NCI-H1105 treated with DMSO at 0.1 percent for 48 hours (cell line): ENCODE measurements around the gene CCL8.

Source experiments
- DNase-seq: peaks from one replicate; lab custom pipeline; 2025; lab: John Stamatoyannopoulos, UW

CCL8 gene

GRCh38 chr17:34319039-34319483 is at the start of gene CCL8:
TSS of gene CCL8 (plus strand) at chr17:34319435. CDS start at chr17:34319502, 67 bp downstream.
- no peak for DNase-seq

- DNase-seq, result no peak
Observed at GRCh38 chr17:34269969-34270368, 49.3 kb upstream of the CCL8 start, which contains the start of gene CCL7. TSS of gene CCL7 (plus strand) at chr17:34270221. CDS start at chr17:34270291, 70 bp downstream.

DNA sequence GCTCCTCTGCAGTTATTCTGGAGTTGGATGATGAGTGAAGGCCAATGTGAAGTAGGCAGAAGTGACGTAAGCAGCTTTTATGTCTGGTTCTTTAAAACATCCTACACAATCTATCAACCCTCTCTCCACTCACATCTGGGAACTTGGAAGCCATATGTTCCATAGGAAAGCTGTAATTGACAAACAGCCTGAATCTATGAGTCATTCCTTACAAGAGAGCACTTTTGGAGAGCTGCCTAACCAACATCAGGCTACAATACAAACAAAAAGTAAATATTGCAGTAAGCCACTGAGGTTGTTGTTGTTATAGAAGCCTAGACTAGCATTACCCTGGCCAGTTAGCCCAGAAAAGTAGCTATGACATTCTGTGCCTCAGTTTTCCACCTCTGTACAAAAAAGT is 43.4 kb upstream of the CCL8 start:
- peak; percentile 13 for DNase-seq

GRCh38 chr17:34276826-34277225 is 42.4 kb upstream of the CCL8 start:
- DNase-seq, result no peak

- no peak for DNase-seq
Observed at GRCh38 chr17:34283571-34283970, 35.7 kb upstream of the CCL8 start.

DNA sequence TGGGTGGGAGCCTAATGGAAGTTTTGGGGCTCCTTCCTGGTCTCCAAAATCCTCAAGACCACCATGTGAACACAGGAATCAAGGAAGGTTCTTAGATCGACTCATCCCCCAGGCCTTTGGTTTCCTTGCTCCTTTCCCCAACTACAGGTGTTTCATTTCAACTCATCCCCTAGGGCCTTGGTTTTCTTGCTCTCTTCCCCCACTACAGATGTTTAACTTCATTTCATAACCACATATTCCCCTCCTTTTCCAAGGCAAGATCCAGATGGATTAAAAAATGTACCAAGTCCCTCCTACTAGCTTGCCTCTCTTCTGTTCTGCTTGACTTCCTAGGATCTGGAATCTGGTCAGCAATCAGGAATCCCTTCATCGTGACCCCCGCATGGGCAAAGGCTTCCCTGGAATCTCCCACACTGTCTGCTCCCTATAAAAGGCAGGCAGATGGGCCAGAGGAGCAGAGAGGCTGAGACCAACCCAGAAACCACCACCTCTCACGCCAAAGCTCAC is 33.9 kb upstream of the CCL8 start, which contains the start of gene CCL11:
Gene CCL11 (plus strand): TSS at position 457 of the 507 bp plus-strand sequence. CDS start 67 bp downstream, outside the sequence.
- DNase-seq, result no peak

GRCh38 chr17:34287875-34288274 is 31.4 kb upstream of the CCL8 start:
- DNase-seq, result no peak

DNA sequence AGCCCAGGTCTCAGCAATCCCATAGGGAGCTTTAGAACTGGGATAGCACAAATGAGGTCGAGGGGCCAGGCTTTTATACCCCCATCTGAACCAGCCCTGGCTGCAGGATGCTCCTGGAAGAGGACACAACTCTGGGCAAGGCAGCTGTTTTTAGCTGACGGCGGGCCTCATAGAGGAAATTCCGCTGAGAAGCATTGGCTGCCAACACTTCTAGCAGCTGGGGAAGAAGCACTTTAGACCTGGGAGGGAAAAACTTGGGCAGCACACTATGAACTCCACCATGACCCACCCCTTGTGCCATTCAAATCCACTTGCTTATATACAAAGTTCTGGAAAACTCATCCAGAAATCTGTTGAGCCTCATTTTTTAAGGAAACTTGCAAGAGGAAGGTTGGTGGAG is 28.6 kb upstream of the CCL8 start:
- no peak for DNase-seq

DNA sequence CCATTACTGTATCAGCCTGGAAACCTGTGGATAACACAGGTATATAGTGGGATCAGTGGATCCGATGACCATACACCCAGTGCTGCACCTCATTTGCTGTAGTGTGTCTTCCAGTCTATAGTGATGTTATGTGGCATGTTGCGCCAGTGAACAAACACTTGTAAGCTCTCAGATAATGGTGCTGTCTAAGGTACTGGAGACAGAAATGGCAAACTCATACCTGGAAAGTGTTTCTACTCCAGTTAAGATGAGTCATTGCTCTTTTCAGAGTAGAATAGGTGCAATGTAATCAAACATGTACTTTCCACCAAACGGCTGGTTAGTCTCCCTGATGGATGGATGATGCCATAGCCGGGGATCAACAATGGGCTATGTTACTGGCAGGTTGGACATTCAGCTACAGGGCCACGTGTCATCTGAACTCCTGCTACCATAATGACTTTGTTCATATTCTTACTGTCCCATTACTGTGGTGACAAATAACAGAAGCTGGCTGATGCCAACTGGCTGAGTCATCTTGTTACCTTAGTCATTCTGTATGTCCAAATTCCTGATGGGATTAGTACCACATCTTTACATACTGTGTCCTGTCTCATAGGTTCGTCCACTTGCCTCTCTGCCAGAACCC is 27.4 kb upstream of the CCL8 start:
- DNase-seq, result no peak

DNA sequence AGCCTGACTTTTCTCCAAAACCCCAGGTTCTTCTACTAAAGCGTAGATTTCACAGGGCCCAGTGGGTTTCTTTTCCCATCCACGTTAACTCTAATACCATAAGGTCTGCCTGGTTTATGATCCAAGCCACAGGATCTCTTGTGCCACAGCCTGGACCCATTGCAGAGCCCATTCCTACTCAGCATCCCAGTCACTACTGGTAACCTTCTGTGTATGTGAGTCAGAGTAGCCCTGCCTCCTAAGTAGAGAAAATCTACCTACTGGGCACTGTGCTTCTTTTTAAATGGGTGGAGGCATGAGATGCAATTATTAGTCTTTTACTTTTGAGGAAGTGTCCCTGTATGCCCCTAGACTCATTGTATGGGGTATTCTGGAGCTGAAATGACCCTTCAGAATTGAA is 20.2 kb upstream of the CCL8 start:
- DNase-seq, result no peak

GRCh38 chr17:34299956-34300577 is 19.2 kb upstream of the CCL8 start:
- DNase-seq, result peak; percentile 54

DNA sequence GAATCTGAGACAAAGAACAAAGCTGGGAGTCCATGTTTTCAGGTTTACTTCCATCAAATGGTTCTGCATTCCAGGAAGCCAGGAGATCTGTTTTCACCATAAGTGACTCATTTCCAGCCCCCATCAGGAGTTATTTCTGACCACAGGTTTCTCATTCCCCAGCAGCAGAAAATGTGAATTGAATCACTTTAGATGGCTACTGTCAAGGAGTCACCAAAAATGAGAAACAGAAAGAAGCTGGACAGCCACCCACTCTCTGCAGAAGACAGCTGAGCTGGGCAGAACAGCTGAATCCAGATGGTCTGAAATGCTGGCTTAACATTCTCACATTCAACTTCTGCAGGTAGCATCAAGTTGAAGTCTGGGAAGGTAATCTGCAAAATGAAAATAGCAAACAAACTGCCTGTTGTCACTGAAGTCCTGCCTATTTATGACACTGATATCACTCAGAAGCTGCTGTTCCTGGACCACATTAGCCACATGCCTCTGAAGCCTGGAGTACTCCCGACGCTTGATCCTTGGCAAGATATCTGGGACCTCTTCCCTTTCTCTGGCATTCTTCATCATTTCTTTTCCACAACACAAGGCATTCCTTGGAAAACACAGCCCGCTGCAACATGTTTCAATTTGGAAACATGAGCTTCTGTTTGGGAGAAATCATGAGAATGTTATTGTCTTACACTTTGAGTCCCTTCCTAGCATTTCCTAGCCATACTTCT is 18.4 kb upstream of the CCL8 start:
- no peak for DNase-seq

DNA sequence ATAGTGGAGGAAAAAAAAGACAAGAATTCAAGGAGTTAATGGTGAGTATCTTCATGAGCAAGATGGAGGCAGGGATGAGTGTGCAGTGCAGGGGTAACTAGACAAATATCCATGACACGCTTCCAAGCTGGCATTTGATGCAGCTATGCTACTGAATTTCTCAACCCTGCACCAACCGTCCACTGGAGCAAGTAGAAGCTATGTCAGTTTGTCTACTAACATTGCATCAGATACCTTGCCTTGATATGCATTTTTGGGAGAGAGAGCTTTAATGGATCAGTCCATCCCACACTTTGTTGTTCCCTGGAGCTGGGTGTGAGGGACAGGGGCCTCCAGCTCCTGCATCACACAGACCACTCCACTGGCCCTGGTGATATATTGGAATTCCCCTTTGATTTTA is 17.2 kb upstream of the CCL8 start:
- no peak for DNase-seq

DNA sequence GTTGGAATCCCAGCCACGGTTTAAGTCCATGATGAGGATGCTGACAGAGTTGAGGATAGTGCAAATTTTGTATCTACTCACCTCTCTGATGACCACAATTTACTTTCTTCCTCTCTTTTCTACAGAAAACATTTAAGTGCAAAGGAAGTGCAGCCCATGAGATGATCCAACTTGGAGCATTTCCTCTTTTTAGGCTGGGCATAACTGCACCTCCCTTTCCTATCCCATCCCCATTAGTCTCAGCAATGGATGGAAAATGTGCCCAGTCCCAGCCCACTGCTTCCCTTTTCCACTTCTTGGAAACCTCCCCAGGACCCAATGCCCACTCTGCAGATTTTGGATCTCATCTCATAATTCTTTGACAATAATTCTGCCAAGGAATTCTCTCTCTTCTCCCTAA is 16.6 kb upstream of the CCL8 start:
- DNase-seq, result no peak

DNA sequence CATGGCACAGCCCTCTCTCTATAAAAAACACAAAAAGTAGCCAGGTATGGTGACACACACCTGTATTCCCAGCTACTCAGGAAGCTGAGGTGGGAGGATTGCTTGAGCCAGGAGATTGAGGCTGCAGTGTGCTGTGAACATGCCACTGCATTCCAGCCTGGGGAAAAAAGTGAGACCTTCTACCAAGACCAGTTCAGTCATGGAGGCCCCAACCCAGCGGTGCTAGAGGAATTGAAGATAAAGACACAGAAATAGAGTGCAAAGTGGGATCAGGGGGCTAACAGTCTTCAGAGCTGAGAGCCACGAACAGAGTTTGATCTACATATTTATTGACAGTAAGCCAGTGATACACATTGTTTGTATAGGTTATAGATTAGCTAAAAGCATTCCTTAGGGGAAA is 15.6 kb upstream of the CCL8 start:
- no peak for DNase-seq

GRCh38 chr17:34305061-34305460 is 14.2 kb upstream of the CCL8 start:
- no peak for DNase-seq

DNA sequence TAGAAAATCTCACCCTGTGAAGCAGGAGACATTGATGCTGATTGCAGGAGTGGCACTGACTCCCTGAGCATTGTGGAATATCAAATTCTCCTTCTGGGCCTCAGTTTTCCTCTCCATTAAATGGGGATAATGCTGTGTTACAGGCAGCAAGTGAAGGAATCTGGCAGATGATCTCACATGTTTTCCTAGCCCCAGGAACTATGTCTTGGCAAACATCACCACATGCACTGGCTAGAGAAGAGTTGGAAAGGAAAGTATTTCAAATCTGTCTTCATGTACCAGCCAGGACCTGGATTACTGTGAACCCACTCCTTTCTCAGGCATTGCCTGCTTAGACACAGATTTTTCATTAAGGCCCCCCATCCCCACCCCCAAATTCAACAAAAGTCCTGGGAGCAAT is 13.6 kb upstream of the CCL8 start:
- DNase-seq, result no peak

GRCh38 chr17:34306466-34306865 is 12.8 kb upstream of the CCL8 start:
- no peak for DNase-seq

DNA sequence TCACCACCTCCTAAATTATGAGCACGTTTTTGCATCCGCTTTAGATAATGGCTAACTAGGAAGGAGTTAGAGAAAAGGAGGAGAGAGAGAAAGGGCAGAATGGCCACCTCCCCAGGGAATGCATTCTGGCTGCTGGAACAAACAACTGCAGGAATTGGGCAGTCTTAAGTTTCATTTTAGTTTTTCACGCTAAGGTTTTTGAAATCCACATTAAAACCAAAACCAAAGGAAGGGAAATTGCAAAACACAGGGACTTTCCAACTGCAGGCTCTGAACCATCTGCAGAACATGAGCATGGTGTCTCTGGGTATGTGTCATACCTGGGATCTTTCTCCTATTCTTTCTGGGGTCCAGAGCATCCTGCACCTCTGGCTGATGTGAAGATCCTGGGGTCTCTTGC is 12.1 kb upstream of the CCL8 start:
- no peak for DNase-seq

- DNase-seq, result no peak
Observed at GRCh38 chr17:34308371-34308770, 10.9 kb upstream of the CCL8 start.

DNA sequence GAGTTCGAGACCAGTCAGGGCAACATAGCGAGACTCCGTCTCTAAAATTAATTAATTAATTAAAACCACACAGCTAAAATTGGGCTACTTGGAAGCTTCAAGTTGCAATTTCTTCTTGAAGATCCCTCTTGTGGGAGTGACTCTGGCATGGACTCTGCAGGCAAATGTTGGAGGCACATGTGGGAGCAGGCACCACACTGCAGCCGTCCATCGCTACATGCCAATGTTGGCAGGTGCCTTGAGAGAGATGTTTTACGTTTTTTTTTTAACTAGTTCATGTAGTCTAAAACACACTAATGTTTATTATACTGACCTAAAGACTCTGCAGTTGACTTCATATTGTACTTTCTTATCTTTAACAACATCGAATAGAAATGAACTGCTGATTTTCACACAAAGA is 7.9 kb upstream of the CCL8 start:
- no peak for DNase-seq

- no peak for DNase-seq
Observed at GRCh38 chr17:34312080-34312479, 7.2 kb upstream of the CCL8 start.

DNA sequence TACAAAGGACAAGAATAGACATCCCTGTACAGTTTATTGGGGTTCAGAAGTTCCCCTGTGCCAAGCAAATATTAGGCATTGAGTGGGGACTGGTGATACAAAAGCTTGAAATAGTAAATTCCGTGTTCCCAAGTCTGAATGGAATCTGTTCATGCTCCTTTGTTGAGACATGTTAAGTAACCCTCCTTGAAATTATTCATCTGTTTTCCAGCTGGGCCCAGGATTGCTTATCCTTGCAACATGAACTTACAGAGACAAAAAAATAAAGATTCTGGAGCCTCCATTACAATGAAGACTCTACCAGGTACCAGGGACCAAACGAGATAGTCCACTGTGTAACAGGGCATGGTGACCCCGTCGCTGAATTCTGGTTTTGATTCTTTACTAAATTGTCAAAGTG is 6.1 kb upstream of the CCL8 start:
- no peak for DNase-seq
